Right lobe of liver (tissue), 4 donors: ENCODE measurements around the gene SLC9A5.

Source experiments
- POLR2A ChIP-seq: fragments of 450-650 bp; IDR thresholded peaks from one replicate; pipeline ENCODE4 v1.6.1; 2017; ENCODE audit warnings: antibody characterized with exemption, mild to moderate bottlenecking
- TF ChIP-seq, protein P1 (sequence below), 4 donors: fragments of 200-600 bp in 3 of 4; fragments of 450-650 bp in 1 of 4; IDR thresholded peaks; one replicate each; pipeline versions ENCODE4 v1.5.1 to v1.8.0; 2016 to 2022; ENCODE audit warnings: antibody characterized with exemption in 4 of 4, mild to moderate bottlenecking in 2 of 4
- donor health status: DM: no; HTN: no; CAD: no.
- donor health status: DM: no; HTN: no; CAD: no.
- donor health status: DM: no; HTN: yes; CAD: no.

DNA sequence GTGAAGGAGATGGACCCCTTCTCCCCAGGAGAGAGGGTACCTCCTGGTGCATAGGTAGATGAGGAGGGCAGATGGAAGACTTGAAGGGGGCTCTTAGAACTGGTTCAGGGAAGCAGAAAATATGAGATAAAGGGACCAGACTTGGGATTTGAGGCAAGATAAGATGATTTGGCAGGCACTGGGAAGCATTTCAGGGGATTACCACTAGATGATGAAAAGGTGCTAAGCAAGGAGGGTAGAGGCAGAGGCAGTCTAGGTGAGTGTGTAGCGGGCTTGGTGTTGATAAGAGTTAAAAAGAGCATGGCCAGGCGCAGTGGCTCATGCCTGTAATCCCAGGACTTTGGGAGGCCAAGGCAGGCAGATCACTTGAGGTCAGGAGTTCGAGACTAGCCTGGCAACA, 14.4 kb downstream of the SLC9A5 start:
- TF ChIP-seq, protein P1, sequence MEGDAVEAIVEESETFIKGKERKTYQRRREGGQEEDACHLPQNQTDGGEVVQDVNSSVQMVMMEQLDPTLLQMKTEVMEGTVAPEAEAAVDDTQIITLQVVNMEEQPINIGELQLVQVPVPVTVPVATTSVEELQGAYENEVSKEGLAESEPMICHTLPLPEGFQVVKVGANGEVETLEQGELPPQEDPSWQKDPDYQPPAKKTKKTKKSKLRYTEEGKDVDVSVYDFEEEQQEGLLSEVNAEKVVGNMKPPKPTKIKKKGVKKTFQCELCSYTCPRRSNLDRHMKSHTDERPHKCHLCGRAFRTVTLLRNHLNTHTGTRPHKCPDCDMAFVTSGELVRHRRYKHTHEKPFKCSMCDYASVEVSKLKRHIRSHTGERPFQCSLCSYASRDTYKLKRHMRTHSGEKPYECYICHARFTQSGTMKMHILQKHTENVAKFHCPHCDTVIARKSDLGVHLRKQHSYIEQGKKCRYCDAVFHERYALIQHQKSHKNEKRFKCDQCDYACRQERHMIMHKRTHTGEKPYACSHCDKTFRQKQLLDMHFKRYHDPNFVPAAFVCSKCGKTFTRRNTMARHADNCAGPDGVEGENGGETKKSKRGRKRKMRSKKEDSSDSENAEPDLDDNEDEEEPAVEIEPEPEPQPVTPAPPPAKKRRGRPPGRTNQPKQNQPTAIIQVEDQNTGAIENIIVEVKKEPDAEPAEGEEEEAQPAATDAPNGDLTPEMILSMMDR (IDR thresholded peaks at IDR 0.05) = no peak
- TF ChIP-seq POLR2A = no peak
